HG03097 (cell line): Measurements from ENCODE around the gene KRT73.
"Not testable (repeated sequence)": the region's sequence is repeated elsewhere in the genome, so short reads cannot be mapped to it uniquely, and the experiment has no call there.

Experiments used
- ATAC-seq: cut with Tn5 transposase; IDR thresholded peaks from one replicate; pipeline ENCODE4 v1.9.1; 2021; ENCODE audit not compliant: unreplicated experiment, low FRiP score

KRT73 gene

DNA sequence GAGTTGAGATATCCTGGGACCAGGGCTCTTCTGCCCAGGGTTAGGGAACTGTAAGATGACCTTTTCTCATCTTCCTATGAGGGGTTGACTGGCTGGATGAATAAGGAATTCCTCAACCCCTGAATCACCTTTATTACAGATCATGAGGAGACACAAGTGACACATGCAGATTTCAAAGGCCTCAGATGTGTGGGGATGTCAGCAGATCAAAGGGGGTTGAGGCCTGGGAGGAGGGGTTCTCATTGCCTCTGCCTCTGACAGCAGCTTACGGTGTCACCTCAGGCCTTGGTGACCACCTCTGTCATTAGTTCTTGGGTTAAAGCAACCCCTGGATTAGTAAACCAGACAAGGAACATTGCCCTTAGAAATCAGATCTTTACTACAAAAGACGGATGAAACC lies 15.0 kb downstream of the KRT73 start:
- no peak for ATAC-seq

DNA sequence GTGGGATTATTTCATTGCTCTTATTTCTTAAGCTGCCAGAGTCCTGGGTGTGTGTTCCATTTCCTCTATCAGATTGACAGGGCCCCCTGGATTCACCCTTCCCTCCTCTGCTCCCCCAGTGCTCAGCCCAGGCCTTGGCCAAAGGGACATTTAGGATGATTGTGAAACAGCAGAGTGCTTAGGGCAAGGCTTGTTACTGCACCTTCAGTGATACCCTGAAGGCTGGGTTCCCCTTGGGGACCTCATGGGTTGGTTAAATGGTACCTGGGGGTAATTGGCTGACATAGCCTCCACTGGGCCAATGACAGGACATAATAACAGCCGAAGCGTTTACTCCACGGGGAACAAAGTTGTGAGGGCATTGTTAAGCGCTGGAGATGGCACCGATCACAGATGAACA lies 15.8 kb downstream of the KRT73 start:
- ATAC-seq = no peak

DNA sequence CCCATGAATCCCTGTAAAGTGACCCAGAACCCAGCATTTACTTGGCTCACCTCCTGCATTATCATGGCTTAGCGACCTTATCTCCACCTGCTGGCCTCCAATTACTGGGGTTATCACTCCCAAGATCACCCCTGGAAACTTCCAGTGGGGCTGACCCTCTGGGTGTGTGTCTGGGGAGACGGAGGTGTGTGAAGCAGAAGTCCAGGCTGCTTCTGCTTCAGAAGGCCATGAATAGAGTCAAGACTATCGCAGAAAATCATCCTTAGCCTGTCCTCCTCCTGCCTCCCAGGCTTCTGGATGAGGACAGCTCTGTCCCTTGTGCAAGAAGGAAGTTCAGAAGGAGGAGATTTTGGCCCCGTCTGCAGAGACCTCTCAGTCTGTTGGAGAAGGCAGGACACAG lies 16.7 kb downstream of the KRT73 start:
- ATAC-seq = no peak

DNA sequence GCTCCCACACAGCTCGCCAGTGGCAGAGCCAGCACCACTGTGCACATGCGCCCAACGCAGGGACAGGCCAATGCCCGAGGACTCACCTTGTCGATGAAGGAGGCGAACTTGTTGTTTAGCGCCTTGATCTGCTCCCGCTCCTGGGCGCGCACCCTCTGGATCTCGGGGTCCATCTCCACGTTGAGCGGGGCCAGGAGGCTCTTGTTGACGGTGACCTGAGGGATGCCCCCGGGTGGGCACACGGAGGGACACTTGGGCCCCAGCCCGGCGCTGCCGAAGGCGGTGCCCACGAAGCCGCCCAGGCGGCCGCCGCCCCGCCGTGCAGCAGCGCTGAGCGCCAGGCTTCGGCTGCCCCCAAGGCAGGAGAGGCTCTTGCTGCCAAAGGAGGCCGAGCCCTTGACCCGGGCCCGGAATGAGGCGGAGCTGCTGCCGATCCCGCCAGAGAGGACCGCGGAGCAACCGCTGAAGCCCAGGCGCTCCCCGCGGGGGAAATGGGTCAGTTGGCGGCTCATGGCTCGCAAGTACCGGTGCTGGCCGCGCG lies 17.3 kb downstream of the KRT73 start, which contains the start of gene KRT72:
TSS of gene KRT72 (minus strand) at position 523 of the 541 bp plus-strand sequence. CDS start at position 512, 11 bp downstream.
- no peak for ATAC-seq

DNA sequence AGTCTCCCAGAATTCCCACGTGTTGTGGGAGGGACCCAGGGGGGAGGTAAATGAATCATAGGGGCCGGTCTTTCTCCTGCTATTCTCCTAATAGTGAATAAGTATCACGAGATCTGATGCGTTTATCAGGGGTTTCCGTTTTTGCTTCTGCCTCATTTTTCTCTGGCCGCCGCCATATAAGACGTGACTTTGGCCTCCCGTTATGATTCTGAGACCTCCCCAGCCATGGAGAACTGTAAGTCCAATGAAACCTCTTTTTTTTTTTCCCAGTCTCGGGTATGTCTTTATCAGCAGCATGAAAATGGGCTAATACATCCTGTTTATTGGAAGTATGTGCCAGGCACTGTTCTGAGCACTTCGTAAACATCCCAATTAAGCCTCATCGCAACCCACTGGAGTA lies 17.9 kb downstream of the KRT73 start:
- ATAC-seq = no peak

DNA sequence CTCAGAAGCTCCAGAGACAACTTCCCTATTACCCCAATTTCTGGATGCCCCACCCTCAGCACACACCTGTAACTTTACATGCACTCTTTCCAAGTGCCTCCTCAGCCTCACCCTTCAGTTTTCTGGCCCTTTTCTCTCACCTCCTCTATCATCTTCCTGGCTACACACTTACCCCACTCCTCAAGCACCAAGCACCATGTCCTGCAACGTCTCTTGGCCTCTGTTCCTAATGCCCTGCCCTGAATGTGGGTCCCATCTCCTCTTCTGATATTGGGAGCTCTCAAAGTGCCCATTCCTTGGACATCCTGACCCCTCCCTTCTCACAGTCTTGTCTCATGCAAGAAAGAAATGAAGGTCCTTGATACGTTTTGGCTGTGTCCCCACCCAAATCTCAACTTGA lies 18.3 kb downstream of the KRT73 start:
- no peak for ATAC-seq

DNA sequence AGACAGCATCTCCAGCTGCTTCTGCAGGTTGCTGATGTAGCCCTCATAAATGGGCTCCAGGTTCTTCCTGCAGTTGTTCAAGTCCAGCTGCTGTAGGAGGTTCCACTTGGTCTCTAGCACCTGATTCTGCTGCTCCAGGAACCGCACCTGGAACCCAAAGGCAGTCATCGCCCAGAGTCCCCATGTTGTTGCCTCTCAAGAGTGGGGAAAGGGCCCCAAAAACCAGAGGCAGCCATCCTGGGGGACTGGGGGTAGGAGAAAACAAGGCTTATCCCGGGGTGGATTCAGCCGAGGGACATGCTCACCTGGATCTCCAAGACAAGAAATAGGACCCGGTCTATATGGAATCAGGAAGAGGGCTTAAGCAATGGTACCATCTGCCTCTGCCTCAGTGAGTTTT lies 19.4 kb downstream of the KRT73 start:
- no peak for ATAC-seq

DNA sequence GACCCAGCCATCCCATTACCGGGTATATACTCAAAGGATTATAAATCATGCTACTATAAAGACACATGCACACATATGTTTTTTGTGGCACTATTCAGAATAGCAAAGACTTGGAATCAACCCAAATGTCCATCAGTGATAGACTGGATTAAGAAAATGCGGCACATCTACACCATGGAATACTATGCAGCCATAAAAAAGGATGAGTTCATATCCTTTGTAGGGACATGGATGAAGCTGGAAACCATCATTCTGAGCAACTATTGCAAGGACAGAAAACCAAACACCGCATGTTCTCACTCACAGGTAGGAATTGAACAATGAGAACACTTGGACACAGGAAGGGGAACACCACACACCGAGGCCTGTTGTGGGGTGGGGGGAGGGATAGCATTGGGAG lies 24.1 kb downstream of the KRT73 start:
- ATAC-seq = not testable (repeated sequence)

DNA sequence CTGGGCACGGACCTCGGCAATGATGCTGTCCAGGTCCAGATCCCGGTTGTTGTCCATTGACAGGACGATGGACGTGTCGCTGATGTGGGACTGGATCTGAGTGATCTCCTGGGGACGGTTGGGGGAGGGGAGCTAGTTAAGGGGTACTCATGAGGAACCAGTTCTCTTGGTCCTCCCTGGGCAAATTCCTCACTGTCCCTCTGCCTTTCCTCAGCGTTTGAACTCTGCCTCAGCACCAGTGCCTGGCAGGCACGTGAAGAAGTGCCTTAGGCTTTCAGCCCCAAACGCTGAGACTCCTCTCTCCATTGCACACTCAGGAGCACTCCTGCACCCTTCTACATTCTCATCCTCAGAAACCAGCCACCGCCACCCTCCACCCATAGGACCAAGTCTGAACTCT lies 26.8 kb downstream of the KRT73 start:
- ATAC-seq = no peak

DNA sequence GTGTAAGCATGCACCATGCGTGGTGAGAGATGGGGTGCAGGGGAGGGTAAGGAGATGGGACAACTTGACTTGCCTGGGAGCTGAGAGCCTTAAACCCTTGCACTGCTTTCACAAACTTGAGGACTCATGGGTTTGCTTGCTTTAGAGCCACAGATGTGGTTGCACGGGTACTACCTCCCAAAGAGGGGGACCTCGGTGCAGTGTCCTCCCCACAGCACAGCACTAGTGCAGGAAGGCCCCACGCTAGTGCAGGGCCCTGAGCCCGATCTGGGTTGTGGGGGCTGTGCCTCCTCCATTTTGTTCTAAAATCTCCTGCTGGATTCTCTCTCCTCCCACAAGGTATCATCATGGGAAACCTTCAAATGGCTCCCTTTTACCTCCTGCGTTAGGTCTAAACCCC lies 28.3 kb downstream of the KRT73 start:
- no peak for ATAC-seq

DNA sequence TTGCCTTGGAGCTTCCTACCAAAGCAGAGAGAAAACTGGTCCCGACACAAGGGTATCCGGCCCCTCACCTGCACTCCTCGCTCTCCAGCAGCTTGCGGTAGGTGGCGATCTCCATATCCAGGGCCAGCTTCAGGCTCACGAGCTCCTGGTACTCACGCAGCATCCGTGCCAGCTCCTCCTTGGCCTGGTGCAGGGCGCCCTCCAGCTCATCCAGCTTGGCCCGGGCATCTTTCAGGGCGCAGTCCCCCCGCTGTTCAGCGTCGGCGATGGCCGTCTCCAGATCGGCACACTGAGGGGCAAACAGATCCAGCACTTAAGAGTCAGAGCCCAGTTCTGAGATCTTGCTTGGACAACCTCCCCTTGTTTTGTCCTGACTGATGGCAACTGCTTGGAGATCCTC lies 30.8 kb downstream of the KRT73 start:
- ATAC-seq = no peak

DNA sequence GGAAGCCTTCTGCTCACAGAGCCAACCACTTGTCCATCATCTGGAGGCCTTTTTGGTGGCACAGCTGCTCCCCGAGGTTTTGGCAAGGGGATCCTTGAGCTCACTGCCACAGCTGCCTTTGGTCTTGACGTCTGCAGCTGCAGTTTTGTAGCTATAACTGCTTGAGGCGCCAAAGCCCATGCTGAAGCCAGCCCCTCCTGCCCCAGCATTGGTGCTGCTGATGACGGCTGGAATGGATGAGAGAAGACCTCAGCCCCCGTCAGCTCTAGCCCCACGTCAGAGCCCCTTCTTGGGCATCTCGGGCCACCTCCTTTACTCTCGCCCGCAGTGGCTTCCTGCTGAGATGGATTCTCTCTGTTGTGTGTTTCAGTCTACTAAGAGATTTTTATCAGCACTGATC lies 32.4 kb downstream of the KRT73 start:
- ATAC-seq = no peak

DNA sequence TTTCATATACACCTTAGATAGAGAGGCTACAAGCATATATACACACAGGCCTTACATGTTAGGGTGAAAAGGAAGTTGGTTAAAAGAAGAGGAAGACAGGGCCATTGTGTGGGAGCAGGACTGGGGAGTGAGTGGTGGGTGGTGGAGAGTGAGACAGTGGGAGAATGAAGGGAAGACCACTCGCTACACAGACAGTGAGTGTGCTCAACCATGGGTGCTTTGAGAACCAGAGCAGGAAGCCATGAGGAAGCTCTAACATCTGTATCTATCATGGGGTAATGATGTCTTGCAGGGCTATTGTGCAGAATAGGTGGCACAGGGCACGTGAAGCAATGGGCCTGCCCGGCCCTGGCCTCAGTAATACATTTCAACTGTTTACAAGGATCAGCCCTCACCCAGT lies 33.3 kb downstream of the KRT73 start:
- no peak for ATAC-seq

DNA sequence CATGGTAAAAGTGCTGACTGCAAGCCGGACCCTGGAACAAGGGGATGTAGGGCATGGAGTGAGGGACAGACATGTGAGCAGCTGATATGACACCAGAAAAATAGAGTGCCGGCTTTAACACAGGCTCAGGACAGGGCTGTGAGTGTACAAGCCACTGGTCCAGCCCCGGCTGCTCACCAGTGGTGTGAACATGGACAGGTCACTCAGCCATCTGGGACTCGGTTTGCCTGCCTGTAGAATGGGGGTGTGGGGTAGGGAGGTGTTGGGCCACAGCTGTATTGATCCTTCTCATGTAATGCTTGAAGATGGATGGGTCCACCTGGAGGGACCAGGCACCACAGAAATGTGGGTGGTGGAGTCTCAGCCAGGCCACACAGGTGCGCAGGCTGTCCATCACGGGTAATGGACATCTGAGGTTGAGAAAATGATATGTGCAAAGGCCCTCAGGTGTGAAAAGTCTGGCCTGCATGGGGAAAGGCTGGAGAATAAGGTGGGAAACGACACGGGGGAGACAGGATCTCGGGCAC lies 34.1 kb downstream of the KRT73 start:
- ATAC-seq = no peak

DNA sequence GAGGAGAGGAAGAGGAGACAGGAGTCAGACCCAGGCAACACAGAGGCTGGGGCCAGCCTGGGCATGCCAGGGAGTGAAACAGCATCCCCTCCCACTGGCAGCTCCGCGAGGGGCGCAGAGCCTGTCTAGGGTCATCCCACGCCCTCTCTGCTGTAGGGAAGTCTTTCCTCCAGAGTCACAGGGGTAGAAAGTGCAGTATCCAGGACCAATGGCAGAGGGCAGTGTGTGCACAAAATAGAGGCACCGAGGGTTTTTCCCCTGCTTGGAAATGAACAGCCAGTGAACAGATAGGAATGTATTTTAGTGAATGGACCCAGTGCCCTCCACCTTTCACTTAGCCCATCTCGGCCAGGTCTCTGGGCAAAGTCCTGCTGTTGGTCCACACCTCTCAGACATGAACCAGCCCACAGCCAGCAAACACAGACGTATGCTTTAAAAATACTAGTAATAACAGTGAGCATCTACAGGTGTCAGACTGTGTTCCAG lies 35.3 kb downstream of the KRT73 start:
- ATAC-seq = no peak

DNA sequence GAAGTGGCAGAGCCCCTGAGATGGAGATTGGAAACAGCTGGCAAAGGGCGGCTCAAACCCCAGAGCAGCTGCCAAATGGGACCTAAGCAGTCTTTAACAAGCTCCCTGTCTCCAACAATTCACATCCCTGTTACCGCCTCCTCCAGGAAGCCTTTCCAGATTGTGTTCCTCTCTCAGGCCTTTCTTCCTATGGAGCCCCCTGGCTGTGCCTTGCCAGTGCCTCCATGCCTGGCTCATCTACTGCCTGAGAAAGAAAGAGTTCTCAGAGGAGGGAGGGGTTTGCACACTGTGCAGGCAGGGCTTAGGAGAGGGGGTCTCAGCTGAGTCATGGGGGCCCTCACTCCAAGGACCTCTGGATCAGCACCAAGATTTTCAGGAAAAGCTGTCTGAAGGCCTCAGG lies 35.9 kb downstream of the KRT73 start:
- no peak for ATAC-seq

DNA sequence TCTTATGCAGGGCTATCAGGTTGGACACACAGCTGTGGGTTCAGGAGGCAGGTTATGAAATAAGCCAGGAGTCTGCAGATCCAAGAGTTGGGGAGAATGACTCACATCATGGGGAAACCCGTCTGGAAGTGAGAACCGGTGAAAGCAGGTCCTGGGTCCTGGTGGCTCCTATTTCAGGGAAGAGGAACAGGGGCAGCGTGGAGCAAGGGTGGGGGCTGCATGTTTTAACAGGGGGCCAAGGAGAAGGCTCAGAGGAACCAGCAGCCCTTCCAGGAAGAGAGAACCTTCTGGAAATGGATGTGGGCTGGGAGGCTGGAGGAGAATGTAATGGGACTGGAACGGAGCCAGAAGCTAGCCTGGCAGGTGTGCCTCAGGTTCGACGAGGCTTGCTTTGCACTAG lies 36.9 kb downstream of the KRT73 start:
- ATAC-seq = no peak

DNA sequence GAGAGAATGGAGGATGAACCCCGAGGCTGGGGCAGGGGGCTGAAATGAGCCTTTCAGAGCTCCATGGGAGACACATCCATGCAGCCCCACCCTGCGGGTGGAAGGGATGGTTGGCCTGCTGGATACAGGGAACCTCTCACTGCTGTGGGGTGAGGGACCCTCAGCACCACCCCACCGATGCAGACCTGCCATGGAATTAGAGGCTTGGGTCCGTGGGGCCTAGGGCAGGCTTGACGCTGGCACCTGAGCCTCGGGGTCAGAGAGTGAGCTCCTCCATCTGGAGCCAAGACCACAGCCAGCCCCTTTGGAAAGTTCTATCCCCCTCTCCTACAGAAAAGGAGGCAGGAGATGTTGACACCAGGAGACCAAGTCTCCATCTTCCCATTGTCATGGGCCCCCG lies 37.3 kb downstream of the KRT73 start:
- ATAC-seq = no peak

DNA sequence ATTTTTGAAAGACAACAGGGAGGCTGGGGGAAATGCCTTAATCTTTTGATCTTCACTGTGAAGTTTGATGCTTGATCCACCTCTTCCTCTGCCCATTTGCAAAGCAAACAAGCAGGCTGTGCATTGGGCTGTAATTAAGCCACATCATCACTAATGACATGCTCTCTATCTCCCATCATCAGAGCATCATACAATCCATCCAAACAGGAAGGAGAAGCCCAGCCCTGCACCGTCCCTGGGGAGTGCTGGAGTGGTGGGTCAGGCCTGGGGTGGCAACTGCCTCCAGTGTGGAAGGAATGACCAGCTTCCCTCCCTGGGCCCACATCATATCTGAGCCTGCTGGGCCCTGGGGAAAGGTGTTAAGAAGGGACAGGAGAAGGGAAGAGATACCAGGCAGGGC lies 37.9 kb downstream of the KRT73 start:
- ATAC-seq = no peak

DNA sequence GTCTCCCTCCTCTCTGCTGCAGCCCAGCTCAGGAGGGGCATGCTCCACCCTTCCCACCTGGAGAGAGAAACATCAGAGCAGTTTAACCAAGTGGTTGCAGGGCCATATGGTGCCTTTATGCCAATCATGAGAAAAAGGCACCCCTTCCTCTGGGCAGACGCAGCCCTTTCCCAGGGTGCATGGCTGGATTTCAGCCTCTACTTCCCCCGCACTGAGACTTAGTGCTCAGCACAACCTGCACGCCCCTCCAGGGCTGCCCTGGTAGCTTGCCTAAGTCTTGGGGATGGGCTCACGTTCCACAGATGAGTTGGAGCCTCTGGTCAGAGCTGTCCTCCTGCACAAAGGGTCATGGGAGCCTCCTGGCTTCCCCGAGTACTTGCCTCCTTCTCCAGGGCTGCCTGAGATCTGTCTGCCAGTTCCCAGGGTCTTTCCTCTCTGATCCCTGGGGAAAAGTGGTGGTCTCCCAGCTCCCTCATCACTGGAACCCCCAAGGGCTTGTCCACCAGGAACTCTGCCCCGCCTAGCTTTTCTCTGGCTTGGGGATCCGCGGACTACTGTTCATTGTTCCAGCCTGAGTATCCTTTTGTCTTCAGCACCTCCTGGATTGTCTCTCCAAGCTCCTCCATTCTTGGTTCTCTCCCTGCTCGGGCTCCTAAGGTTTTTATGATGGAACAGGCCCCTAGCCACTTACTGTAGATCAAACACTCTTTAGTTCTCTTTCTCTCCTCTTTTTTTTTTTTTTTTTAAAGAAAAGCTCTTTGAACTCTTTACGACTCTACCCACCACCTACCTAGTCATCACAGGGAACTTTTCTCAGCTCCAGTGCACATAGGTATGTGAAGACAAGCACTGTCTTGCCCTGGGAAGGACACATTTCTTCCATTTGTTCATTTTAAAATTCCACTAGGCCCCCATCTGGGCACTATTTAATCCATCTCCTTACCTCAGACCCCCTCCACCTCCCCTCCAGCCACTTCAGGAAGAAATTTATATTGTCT lies 38.6 kb downstream of the KRT73 start:
- ATAC-seq = no peak

DNA sequence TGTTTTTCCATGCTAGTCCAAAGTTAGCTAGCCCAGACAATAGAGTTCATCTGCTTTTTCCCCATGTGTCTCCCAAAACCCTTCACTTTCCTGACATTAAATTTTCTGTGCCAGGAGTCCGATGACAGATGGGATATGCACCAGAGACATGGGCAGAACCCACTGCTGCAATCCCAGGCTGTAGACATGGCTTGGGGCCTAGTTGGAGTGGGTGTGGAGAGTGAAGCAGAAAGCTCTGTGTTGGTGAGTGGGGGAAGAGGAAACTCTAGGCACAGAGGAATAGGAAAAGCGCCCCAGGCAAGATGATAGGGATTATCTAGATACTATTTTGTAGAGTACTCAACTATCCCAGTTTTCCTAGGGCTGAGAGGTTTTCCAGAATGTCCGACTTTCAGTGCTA lies 39.9 kb downstream of the KRT73 start:
- ATAC-seq = no peak

DNA sequence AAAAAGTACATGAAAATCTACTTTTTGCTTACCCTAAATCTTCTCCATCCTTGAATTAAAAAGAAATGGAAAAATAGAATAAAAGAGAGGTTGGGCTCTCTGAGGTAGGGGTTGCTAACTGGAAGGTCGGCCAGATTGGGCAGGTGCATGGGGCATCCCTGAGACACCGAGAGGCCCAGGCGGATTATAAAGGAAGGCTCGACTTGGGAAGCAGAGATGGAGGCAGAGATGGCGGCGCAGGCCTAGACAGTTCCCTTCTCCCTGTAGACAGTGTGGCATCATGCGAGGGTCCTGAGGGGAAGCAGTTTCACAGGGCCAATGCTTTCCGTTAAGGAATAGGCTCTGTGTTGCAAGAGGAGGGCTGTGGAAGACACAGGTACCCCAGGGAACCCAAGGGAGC lies 41.0 kb downstream of the KRT73 start:
- no peak for ATAC-seq
